Measurements from ENCODE around the gene SPTLC2. TPM values are rescaled to one million over a fixed set of nuclear protein-coding genes. Genes with fewer than 3 reads are reported as not detected.

Gene SPTLC2
- total RNA-seq, 1 experiment from 2014 or later: 68.4 TPM

- Histone ChIP-seq H3K9me2 (ENCODE audit: insufficient read depth) (no peaks in the 10 kb centered on the region), H2AFZ (no peak overlapping the region), H3K79me2 (ENCODE audit: low read depth) (no peaks in the 10 kb centered on the region), H3K36me3 (ENCODE audit: low read depth) (peaks cover 4% of the 10 kb centered on the region), H3K27me3 (ENCODE audit: insufficient read depth, low read depth) (no peaks in the 10 kb centered on the region), H3K27ac (no peak overlapping the region), H3K4me1 (replicated peaks; ENCODE audit: insufficient read depth) (no peaks in the 10 kb centered on the region), H3K9me3 (ENCODE audit: insufficient read depth, low read depth) (no peaks in the 10 kb centered on the region), H3F3A (ENCODE audit: insufficient read depth, low read depth) (peaks cover 9% of the 10 kb centered on the region; the same call in 1 of the 2 replicates), H4K20me1 (ENCODE audit: insufficient read depth) (no peaks in the 10 kb centered on the region), H3K4me2 (no peak overlapping the region), H3K4me3 (no peak overlapping the region)
- DNase-seq: no peak
- no peak for TF ChIP-seq EZH2 (IDR thresholded peaks at IDR 0.05; ENCODE audit: low read depth)
- no peak for TF ChIP-seq CTCF (conservative IDR thresholded peaks at IDR 0.05)
- ChIA-PET CTCF (no interaction called here), POLR2A (ENCODE audit: unreplicated experiment) (no interaction called here)
- BruUV-seq (replicated peaks): no TSS peak
- intact Hi-C loops (cut with micrococcal nuclease; ENCODE audit: unreplicated experiment): no loop called here
These were observed 114.2 kb downstream of the SPTLC2 start for GRCh38 chr14:77502109-77502782.

- POLR2A ChIA-PET (ENCODE audit: unreplicated experiment): no interaction called here
- H3F3A ChIP-seq (ENCODE audit: insufficient read depth, low read depth): peaks cover 11% of the 10 kb centered on the region; the same call in 1 of the 2 replicates
- H3K79me2 ChIP-seq (ENCODE audit: low read depth): no peaks in the 10 kb centered on the region
- no peak overlapping the region for H3K4me3 ChIP-seq
- no peak overlapping the region for H2AFZ ChIP-seq
- no peak for DNase-seq
- H3K27me3 ChIP-seq (ENCODE audit: insufficient read depth, low read depth): no peaks in the 10 kb centered on the region
- CTCF ChIA-PET: no interaction called here
- H3K36me3 ChIP-seq (ENCODE audit: low read depth): no peaks in the 10 kb centered on the region
- H3K27ac ChIP-seq: no peak overlapping the region
- no peak for TF ChIP-seq EZH2 (IDR thresholded peaks at IDR 0.05; ENCODE audit: low read depth)
- TF ChIP-seq CTCF (conservative IDR thresholded peaks at IDR 0.05): no peak
- H3K4me2 ChIP-seq: no peak overlapping the region
- H3K9me3 ChIP-seq (ENCODE audit: insufficient read depth, low read depth): no peaks in the 10 kb centered on the region
- H3K9me2 ChIP-seq (ENCODE audit: insufficient read depth): no peaks in the 10 kb centered on the region
- H4K20me1 ChIP-seq (ENCODE audit: insufficient read depth): no peaks in the 10 kb centered on the region
- intact Hi-C loops (cut with micrococcal nuclease; ENCODE audit: unreplicated experiment): no loop called here
- BruUV-seq (replicated peaks): no TSS peak
- H3K4me1 ChIP-seq (replicated peaks; ENCODE audit: insufficient read depth): no peaks in the 10 kb centered on the region
These were observed 117.4 kb downstream of the SPTLC2 start for GRCh38 chr14:77498984-77499527.

GRCh38 chr14:77498120-77498979 is 118.1 kb downstream of the SPTLC2 start, which contains the start of gene ISM2:
ISM2 (minus strand) TSS chr14:77498816; CDS start chr14:77498793, 23 bp downstream.
- no peak within 1 kb of the TSS for H3K27ac ChIP-seq
- intact Hi-C loops (cut with micrococcal nuclease; ENCODE audit: unreplicated experiment): no loop called here
- H3K36me3 ChIP-seq (ENCODE audit: low read depth): no peaks in the 10 kb centered on the region
- H3K9me3 ChIP-seq (ENCODE audit: insufficient read depth, low read depth): no peaks in the 10 kb centered on the region
- peaks cover 11% of the 10 kb centered on the region; the same call in 1 of the 2 replicates for H3F3A ChIP-seq (ENCODE audit: insufficient read depth, low read depth)
- ChIA-PET CTCF (no interaction called here), POLR2A (ENCODE audit: unreplicated experiment) (no interaction called here)
- H4K20me1 ChIP-seq (ENCODE audit: insufficient read depth): no peaks in the 10 kb centered on the region
- TF ChIP-seq EZH2 (IDR thresholded peaks at IDR 0.05; ENCODE audit: low read depth): no peak
- H3K27me3 ChIP-seq (ENCODE audit: insufficient read depth, low read depth): no peaks in the 10 kb centered on the region
- no peaks in the 10 kb centered on the region for H3K79me2 ChIP-seq (ENCODE audit: low read depth)
- no peak within 1 kb of the TSS for H3K4me3 ChIP-seq
- H2AFZ ChIP-seq: no peak within 1 kb of the TSS
- H3K4me1 ChIP-seq (replicated peaks; ENCODE audit: insufficient read depth): no peaks in the 10 kb centered on the region
- H3K9me2 ChIP-seq (ENCODE audit: insufficient read depth): no peaks in the 10 kb centered on the region
- H3K4me2 ChIP-seq: no peak within 1 kb of the TSS
- no TSS peak for BruUV-seq (replicated peaks)
- peak in 1 of 2 experiments; percentile 56 for DNase-seq

All from PC-9 (cell line).